GM23338 (cell line): ENCODE data around the gene MYH15.

Experiments
- EZH2 ChIP-seq: fragments of 200-600 bp; sonication (generic); IDR thresholded peaks from one replicate; pipeline ENCODE4 v1.8.0; 2017; ENCODE audit warnings: antibody characterized with exemption, mild to moderate bottlenecking, low read depth; ENCODE audit not compliant: unreplicated experiment
- EZH2phosphoT487 ChIP-seq: fragments of 200-600 bp; sonication (generic); IDR thresholded peaks from one replicate; pipeline ENCODE4 v1.8.1; 2018; ENCODE audit warnings: antibody characterized with exemption; ENCODE audit not compliant: unreplicated experiment
- JUNB ChIP-seq: IDR thresholded peaks from one replicate; pipeline ENCODE4 v1.6.1; 2016; ENCODE audit warnings: antibody characterized with exemption; ENCODE audit not compliant: unreplicated experiment
- POLR2AphosphoS5 ChIP-seq: IDR thresholded peaks from 2 replicates; pipeline ENCODE4 v1.6.1; 2016; ENCODE audit warnings: antibody characterized with exemption, low read depth
- TF ChIP-seq, protein P1 (sequence below), 2 experiments: fragments of 200-600 bp in 1 of 2; sonication (generic) in 1 of 2; conservative IDR thresholded peaks; 2 replicates each; pipeline versions ENCODE4 v1.5.1 to v1.6.1; 2016 to 2017; ENCODE audit warnings: antibody characterized with exemption in 2 of 2, low read depth in 2 of 2, mild to moderate bottlenecking in 2 of 2, moderate library complexity in 1 of 2

- TF ChIP-seq EZH2 (no peak), EZH2phosphoT487 (no peak), POLR2AphosphoS5 (no peak), JUNB (no peak)
- TF ChIP-seq, protein P1, sequence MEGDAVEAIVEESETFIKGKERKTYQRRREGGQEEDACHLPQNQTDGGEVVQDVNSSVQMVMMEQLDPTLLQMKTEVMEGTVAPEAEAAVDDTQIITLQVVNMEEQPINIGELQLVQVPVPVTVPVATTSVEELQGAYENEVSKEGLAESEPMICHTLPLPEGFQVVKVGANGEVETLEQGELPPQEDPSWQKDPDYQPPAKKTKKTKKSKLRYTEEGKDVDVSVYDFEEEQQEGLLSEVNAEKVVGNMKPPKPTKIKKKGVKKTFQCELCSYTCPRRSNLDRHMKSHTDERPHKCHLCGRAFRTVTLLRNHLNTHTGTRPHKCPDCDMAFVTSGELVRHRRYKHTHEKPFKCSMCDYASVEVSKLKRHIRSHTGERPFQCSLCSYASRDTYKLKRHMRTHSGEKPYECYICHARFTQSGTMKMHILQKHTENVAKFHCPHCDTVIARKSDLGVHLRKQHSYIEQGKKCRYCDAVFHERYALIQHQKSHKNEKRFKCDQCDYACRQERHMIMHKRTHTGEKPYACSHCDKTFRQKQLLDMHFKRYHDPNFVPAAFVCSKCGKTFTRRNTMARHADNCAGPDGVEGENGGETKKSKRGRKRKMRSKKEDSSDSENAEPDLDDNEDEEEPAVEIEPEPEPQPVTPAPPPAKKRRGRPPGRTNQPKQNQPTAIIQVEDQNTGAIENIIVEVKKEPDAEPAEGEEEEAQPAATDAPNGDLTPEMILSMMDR (conservative IDR thresholded peaks at IDR 0.05; ENCODE audit: low read depth in 2 of 2) = no peak
Observed at GRCh38 chr3:108471426-108471825, 39.0 kb downstream of the MYH15 start.
